ENCODE measurements around the gene SFXN4.
"Not testable (repeated sequence)": the region's sequence is repeated elsewhere in the genome, so short reads cannot be mapped to it uniquely, and the experiment has no call there.

Gene SFXN4

DNA sequence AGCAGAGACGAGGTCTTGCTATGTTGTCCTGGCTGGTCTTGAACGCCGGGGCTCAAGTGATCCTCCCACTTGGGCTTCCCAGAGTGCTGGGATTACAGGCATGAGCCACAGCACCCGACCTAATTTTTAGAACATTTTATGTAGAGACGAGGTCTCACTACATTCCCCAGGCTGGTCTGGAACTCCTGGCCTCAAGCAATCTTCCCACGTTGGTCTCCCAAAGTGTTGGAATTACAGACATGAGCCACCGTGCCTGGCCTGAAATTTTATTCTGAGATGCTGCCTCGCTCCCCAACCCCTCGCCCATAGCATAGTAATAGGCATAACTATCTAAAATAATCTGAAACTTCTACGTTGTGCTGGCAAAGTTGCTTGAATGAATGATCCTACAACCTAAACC, 21.9 kb downstream of the SFXN4 start:
- no peak for DNase-seq

DNA sequence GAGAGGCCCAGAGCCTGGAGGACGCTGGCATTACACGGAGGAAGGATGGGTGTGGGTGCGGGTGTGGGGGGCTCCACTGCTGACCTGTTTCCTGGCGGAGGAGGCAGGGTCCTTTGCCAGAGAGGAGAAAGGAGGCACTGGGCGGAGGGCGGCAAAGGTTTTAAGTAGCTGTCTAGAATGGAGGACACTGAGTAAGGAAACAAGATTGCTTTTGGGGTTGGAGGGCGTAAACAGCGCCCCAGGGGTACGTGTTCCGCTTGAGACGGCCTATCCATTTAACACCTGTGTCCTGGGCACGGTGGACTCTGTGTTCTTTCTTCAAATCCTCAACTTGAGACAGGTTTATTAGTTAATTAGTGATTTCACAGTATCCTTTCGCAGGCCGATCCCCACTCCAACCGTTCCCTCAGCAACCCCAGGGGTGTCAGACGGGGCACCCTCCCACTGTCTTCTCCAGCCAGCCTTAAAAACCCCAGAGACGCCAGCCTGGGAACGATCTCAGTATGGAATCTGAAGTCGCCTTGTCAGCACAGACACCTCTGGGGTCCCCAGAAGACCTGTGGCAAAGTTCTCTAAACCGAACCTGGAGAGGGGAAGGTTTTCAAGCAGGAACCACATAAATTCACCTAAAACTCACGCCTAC, 24.8 kb downstream of the SFXN4 start:
- no peak for DNase-seq

DNA sequence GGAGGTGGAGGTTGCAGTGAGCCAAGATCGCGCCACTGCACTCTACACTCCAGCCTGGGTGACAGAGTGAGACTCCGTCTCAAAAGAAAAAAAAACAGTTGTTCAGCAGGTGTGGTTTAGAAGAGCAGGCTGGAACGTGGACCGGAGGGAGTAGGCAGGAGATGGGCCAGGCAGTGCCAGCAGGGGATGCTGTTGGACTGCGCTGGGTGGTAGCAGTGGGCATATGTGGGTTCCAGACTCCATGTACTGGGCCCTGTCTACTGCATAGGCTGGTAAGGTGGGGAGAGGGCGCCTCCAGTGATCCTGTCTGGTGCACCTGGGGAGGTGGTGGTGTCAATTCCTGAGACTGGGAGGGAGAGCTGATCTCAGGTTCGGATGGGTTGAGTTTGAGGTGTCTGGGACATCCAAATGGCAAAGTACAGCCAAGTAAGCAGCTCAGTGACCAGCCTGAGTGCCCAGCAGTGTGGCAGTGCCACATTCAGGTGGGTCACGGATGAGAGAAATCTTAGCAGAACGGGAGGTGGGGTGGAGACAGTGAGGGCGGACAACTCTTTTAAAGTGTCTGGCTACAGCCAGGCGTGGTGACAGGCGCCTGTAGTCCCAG, 25.9 kb downstream of the SFXN4 start:
- DNase-seq = no peak

DNA sequence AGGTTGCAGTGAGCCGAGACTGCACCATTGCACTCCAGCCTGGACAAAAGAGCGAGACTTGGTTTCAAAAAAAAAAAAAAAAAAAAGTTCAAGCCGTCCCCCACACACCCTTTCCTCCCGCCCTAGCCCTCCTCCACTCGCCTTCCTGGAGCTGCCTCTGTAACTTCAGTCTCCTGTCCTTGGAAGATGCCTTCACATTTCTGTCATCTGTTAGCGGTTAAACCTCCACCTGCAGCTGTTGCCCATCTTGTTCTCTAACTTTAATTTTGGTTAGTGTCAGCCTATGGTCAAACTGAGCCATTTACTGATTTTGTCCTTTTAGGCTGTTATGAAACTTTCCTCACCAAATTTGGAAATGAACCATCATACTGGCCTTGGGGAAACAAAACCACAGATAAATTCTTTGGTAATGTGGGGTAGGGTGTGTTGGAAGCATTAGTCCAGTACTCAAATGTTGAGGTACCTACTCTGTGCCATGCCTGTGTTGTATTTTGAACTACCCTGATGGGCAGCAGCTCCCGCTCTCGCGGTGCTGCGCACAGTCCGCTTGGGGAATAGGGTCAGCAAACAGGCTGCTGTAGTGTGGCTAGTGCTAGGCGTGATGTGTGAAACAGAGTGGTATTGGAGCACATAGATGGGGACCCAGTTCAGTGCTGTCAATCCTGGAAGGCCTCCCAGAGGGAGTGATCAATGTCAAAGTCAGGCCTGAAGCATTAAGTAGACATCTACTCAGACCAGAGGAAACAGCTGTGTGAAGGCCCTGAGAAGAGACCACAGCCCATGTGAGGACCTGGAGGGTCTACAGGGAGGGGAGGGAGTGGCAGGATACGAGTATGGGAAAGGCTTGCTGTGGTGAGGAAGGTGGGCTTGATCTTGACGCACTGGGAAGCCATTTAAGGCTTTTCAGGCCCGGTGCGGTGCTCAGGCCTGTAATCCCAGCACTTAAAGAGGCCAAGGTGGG, 26.9 kb downstream of the SFXN4 start:
- DNase-seq = no peak

DNA sequence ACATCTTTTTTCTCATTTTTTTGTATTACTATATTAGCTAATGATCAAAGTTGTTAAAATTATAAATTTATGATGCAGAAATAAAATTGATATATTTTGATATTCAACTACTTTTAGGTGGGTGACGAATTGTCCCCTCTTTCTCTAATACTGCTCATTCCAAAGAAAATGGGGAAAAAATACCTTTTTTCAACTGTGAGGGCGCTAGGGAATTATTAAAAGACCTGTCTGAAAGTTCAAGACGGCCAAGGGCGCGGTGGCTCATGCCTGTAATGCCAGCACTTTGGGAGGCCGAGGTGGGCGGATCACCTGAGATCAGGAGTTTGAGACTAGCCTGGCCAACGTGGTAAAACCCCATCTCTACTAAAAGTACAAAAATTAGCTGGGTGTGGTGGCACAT, 27.6 kb downstream of the SFXN4 start:
- not testable (repeated sequence) for DNase-seq

DNA sequence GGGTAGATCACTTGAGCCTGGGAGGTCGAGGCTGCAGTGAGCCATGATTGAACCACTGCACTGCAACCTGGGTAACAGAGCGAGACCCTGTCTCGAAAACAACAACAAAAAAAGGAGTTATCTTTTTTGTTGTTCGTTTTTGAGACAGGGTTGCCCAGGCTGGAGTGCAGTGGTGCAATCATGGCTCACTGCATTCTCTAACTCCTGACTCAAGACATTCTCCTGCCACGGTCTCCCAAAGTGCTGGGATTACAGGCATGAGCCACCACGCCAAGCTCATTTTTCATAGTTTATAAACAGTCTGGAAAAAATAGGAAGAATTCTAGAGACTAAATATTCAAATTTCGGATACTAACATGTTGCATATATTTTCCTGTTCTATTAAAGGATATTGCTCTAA, 29.4 kb downstream of the SFXN4 start:
- no peak for DNase-seq

DNA sequence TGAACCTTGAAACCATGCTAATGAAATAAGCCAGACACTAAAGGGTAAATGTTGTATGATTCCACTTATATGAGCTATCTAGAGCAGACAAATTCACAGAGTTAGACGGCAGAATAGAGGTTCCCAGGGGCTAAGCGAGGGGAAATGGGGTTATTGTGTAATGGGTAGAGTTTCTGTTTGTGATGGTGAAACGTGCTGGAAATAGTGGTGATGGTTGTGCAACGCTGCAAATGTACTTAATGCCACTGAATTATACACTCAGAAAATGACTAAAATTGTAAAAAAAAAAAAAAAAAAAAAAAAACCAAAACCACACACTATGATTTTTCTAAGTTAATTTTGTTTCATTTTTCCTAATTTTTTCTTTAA, 30.0 kb downstream of the SFXN4 start:
- no peak for DNase-seq

DNA sequence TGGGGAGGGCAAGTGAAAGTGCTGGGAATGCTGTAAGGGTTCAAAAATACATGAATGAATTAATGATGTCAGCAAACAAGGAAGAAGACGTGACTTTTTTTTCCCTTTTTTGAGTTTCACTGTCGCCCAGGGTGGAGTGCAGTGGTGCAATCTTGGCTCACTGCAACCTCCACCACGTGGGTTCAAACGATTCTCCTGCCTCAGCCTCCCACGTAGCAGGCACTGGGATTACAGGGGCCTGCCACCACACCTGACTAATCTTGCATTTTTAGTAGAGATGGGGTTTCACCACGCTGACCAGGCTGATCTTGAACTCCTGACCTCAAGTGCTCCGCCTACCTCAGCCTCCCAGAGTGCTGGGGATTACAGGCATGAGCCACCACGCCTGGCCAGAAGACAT, 31.6 kb downstream of the SFXN4 start:
- no peak for DNase-seq

DNA sequence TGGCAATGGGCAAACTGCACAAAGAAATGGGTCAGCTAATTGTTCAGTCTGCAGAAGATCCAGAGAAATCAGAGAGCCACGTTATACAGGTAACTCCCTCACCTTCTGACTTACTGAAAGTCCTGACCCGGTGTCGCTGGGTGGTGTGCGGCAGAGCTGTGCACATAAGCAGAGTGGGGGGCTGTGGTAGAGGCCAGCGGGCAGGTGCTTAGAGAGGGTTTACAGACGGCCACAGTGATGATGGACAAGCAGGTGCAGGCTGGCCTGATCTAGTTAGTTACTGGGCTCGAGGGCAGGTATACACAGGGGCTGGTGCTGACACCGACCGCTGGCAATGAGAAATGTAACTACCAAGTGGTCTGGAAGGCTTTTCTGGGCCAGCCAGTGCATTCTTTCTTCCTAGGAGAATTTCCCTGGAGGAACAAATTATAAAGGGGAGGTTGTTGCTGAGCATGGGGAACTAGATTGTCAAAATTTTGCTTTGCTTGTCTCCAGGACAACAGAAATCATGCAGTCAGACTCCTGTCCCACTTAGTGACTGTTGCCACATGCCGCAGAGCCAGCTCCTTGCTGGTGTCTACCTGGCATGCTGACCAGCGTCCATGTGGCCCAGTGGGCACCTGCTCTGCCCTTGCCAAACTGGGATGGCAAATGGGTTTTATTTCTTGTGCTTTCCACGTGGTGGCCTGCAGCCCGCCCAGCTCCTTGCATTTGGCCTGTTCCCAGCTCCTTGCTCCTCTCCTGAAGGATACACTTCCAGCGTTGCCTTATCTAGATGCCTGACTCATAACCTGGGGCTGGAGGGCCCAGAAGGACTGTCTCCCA, 32.8 kb downstream of the SFXN4 start:
- no peak for DNase-seq

DNA sequence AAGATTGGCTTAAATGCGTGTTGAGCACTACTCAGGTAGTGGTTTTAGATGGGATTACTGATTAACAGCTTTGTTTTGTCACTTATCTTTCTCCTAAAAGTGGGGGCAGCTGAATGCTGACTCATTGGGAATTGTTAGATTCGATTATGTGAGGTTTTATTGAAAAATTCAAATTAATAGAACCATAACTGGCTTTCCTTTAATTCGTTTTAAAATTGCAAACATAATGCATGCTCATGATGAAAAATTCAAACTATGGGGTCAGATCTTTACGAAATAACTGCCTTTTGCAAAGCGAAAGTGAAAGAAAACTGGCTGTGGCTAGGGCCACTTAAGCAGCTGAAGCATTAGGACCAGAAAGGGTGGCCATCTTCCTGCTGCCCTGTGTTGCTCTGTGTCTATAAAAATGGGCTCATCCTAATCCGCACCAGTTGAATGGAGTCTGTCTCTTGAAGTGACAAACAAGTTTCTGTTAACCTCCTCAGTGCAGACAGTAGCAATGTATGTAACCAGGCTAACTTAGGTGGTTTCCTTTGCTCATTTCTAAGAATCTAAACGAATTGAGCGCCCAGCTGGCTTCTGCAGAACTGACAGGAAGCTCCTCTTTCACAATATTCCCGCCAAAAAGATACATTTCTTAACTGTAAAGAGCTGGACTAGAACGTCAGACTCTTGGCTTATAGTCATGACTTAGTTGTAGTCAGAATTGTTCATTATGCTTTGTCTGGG, 33.8 kb downstream of the SFXN4 start:
- DNase-seq = no peak

DNA sequence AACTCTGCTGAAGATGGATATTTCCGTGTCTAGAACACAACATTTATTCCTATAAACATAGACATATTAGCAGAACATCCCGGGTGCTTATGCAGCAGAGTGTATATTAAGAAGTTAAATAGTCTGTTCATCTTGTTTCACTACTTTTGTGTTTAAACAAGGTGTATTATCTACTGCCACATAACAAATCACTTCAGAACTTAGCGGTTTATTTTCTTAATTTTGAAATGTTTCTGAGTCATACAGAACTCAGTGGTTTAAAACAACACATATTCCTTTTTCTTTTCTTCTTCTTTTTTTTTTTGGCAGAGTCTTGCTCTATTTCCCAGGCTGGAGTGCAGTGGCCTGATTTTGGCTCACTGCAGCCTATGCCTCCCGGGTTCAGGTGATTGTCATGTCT, 35.8 kb downstream of the SFXN4 start:
- DNase-seq = no peak

DNA sequence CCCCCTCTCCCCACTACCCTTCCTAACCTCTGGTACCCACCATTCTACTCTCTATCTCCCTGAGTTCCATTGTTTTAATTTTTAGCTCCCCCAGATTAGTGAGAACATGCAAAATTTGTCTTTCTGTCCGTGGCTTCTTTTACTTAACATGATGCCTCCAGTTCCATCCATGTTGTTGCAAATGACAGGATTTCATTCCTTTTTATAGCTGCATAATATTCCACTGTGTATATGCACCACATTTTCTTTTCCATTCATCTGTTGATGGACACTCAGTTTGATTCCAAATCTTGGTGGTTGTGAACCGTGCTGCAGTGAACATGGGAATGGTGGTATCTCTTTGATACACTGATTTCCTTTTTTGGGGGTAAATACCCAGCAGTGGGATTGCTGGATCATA, 39.6 kb downstream of the SFXN4 start:
- no peak for DNase-seq

DNA sequence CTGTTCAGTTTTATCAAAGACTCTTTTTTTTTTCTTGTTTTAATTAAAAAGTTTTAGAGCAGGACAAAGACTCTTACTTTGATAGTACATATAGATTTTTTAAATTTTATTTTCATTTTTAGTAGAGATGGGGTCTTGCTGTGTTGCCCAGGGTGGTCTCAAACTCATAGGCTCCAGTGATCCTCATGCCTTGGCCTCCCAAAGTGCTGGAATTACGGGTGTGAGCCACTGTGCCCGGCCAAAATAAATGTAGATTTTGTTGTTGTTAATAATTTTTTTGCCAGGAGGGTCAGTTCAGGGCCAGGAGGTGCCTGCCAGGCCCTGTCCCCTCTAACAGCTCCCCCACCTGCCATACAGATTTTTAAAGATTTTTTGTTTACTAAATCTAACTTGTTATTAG, 44.6 kb downstream of the SFXN4 start:
- no peak for DNase-seq

DNA sequence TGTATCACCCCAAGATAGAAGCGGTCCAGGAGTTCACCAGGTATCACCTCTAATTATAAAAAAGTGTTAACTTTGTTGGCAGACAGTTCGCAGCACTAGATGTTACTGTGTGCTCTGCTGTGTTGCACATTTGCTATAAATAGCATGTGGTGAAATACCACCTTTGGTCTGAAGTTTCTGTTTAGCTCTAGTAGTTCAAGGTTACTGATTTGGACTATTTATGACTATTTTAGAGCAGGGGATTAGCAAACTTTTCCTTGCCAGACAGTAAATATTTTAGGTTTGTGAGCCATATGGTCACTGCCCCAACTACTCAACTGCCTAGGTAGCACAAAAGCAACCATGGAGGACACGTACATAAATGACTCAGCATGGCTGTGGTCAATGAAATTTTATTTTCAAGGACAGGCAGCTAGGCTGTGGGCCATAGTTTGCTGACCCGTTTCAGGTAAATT, 45.1 kb downstream of the SFXN4 start:
- no peak for DNase-seq

DNA sequence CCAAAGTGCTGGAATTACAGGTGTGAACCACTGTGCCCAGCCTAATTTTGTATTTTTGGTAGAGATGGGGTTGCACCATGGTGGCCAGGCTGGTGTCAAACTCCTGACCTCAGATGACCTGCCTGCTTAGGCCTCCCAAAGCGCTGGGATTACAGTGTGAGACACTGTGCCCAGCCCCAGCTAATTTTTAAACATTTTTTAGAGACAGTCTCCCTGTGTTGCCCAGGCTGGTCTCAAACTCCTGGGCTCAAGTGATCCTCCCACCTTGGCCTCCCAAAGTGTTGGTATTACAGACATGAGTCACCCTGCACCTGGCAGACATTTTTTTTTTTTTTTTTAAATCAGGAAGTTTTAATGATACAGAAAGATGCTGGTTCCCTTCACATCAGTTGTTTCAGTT, 46.1 kb downstream of the SFXN4 start:
- no peak for DNase-seq

DNA sequence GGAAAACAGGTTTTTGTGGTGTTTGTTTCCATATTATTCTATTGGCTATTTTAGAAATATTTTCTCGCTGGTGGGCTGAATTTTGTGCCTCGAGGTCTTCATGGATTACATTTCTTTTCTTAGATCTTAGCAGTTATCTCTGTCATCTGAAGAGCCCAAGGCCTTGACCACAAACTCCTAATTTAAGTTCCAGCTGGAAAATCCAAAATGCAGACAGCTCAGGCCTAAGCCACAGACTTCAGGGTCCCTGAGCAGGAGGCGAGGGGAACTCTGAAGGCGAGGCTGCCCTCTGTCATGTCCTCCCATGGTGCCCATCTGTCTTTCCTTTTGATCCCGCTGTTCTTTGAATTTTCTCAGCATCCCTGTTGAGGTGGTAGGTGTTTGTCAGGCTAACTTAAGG, 47.3 kb downstream of the SFXN4 start:
- no peak for DNase-seq

DNA sequence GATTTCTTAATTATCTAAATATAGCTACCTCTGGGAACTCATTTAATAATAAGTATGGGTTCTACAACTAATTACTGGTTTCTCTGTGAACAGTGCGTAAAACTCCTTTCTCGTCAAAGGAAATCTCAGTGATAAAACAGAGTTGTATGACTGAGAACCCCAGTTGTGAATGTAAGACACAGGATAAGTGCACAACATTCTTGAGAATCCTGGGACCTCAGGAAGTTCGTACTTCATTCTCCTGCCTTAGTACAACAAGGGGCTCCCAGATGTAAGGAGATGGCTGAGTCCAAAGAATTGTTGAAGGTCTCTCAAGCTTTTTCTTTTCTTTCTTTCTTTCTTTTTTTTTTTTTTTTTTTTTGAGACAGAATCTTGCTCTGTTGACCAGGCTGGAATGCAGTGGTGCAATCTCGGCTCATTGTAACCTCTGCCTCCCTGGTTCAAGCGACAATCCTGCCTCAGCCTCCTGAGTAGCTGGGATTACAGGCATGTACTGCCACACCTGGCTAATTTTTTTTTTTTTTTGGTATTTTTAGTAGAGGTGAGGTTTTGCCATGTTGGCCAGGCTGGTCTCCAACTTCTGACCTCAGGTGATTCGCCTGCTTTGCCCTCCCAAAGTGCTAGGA, 49.1 kb downstream of the SFXN4 start:
- DNase-seq = no peak

DNA sequence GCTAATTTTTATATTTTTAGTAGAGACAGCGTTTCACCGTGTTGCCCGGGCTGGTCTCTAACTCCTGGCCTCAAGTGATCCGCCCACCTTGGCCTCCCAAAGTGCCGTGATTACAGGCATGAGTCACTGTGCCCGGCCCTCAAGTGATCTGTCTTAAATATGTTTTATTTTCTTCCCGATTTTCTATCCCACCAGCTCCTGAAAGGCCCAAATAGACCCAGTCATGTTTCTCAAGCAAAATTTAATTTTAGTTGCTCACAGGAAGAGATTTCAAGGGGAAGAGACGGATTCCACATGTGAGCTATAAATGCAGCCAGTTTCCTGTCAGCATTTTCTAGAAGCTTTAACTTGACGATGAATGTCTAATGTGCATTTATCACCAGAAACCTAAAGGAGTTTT, 49.6 kb downstream of the SFXN4 start:
- no peak for DNase-seq

DNA sequence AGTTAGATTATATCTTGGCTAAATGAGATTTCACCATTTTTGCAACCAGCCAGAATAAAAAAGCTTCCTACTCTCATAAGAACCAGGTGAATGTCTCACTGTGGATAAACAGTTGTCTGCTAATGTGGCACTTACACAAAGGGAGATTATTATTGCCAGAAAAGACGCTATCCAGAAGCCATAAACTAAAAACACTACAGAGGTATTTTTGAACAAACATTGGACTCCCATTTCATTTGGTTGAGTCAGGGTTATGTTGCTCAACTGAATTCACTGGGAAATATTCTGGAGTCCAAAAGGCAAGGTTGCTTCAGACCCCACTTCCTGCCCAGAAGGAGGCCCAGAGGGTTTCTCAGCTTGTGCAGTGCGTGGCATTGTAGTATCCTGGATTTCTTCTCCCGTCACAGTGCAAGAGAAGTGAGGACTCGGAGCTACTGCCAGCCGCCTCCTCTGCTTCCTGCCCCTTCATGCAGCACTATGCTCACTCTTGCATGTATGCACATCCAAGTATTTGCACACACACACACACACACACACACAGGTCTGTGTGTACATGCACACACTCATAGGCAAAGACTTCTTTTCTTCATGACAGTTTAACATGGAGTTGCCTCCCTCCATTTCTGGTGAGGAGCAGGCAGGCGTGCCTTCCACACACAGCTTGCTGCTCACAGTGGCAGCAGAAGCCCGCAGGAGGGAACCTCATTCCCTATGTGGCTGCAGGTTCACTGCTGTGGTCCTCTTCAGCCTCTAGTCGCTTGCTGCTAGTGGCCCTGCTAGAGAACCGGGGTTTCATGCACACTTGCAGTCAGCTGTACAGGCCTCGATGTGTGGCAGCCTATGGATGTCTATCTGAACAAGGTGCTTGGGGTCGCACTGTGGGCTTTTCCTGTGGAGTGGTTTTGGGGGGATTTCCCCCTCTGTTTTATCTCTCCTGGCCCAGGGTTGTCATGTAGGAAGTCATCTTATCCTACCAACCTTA, 51.5 kb downstream of the SFXN4 start:
- no peak for DNase-seq

DNA sequence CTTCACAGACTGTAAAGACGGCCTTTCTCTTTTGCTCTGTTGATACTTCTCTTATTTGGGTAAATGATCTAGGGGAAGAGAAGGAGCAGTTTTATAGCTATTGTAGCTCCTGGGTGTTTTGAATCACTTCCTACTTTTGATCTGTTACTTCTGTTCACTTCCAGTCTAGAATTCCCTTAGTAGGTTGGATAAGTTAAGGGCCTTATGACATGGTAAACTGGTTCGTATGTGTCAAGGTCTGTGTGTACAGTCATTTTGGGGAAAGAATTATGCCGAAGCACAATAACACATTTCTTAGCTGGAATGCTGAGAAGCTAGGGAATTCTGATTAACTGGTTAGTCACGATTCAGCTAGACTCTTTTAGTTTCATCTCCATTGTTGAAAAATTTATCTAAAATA, 53.5 kb downstream of the SFXN4 start:
- DNase-seq = no peak

All from right kidney (tissue), 1 donor.